Uterus (tissue), 2 donors: ENCODE data around the gene ASPHD1.

ENCODE experiments used
- POLR2A ChIP-seq, 2 donors: fragments of 450-650 bp; IDR thresholded peaks; one replicate each; pipeline ENCODE4 v1.6.1; 2016; ENCODE audit warnings: antibody characterized with exemption in 2 of 2, mild to moderate bottlenecking in 1 of 2, moderate library complexity in 1 of 2
- TF ChIP-seq, protein P1 (sequence below), 4 experiments: fragments of 200-600 bp in 2 of 4; fragments of 450-650 bp in 2 of 4; sonication (generic) in 2 of 4; IDR thresholded peaks; one replicate each; pipeline ENCODE4 v1.5.1; 2016 to 2019; ENCODE audit warnings: antibody characterized with exemption in 4 of 4, mild to moderate bottlenecking in 2 of 4, moderate library complexity in 1 of 4

DNA sequence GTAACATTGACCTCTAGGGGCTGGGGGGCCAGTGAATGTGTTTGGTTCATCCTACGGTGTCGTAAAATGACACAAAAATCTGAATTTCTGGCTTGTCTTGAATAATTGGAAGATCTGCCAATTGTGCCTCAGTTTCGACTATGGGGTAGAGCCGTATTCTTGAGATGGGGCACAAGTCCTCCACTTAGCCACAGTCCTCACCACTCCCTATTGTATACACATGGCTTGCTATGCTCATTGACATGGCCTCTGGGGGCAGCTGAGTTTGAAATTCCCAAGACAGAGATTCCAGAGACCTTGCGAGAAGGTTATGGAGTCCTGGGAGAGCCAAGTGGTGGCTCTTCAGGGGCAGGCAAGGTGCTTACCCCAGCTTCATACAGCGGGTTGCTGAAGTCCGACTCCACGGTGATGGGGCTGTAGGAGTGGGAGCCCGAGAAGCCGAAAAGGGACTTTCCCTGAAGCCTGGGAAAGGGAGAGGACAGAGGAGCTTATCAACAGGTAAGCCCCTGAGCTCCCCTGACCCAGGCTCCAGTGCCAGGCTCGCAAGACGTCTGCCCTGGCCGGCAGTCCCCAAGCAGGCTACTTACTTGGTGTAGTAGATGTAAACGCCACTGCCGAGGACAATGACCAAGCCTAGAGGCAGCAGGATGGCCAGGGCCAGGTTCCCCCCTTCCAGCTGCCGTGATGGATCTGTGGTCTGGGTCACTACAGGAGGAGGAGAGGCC is 28.3 kb upstream of the ASPHD1 start:
- TF ChIP-seq, protein P1, sequence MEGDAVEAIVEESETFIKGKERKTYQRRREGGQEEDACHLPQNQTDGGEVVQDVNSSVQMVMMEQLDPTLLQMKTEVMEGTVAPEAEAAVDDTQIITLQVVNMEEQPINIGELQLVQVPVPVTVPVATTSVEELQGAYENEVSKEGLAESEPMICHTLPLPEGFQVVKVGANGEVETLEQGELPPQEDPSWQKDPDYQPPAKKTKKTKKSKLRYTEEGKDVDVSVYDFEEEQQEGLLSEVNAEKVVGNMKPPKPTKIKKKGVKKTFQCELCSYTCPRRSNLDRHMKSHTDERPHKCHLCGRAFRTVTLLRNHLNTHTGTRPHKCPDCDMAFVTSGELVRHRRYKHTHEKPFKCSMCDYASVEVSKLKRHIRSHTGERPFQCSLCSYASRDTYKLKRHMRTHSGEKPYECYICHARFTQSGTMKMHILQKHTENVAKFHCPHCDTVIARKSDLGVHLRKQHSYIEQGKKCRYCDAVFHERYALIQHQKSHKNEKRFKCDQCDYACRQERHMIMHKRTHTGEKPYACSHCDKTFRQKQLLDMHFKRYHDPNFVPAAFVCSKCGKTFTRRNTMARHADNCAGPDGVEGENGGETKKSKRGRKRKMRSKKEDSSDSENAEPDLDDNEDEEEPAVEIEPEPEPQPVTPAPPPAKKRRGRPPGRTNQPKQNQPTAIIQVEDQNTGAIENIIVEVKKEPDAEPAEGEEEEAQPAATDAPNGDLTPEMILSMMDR (IDR thresholded peaks at IDR 0.05) = no peak
- no peak for TF ChIP-seq POLR2A (IDR thresholded peaks at IDR 0.05)
